NB4 (cell line): Measurements from ENCODE around the gene HUS1.

Experiments used
- MYC ChIP-seq: IDR thresholded peaks from 2 replicates; pipeline ENCODE4 v1.6.1; 2011; ENCODE audit warnings: low read depth, low read length
- POLR2A ChIP-seq: IDR thresholded peaks from 2 replicates; pipeline ENCODE4 v1.6.1; 2011; ENCODE audit warnings: mild to moderate bottlenecking; ENCODE audit not compliant: insufficient read length; ENCODE audit errors: extremely low read depth
- TF ChIP-seq, protein P1 (sequence below): IDR thresholded peaks from one replicate; pipeline ENCODE4 v1.5.1; 2012; ENCODE audit warnings: low read depth, low read length
- TF ChIP-seq, protein P2 (sequence below): IDR thresholded peaks from 2 replicates; pipeline ENCODE4 v1.6.1; 2011; ENCODE audit warnings: low read depth, low read length

DNA sequence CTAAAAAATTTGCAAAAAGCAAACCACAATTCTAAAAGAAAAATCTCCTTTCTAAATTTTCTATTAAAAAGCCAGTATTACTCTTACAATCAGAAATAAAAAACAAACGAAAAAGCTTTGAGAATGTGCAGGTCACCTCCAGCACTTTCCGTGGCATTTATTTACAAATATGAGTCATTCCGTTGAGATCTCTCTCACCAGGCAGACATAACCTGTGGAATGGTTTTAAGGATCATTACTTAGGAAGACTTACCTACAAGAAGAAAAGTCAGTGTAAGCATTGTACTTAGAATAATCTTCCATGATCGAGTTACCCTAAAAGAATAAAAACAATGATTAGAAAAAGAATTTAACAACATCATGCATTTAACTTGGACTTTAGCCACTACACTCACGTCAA is 46.2 kb upstream of the HUS1 start:
- TF ChIP-seq, protein P1, sequence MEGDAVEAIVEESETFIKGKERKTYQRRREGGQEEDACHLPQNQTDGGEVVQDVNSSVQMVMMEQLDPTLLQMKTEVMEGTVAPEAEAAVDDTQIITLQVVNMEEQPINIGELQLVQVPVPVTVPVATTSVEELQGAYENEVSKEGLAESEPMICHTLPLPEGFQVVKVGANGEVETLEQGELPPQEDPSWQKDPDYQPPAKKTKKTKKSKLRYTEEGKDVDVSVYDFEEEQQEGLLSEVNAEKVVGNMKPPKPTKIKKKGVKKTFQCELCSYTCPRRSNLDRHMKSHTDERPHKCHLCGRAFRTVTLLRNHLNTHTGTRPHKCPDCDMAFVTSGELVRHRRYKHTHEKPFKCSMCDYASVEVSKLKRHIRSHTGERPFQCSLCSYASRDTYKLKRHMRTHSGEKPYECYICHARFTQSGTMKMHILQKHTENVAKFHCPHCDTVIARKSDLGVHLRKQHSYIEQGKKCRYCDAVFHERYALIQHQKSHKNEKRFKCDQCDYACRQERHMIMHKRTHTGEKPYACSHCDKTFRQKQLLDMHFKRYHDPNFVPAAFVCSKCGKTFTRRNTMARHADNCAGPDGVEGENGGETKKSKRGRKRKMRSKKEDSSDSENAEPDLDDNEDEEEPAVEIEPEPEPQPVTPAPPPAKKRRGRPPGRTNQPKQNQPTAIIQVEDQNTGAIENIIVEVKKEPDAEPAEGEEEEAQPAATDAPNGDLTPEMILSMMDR: no peak
- TF ChIP-seq POLR2A: no peak
- TF ChIP-seq, protein P2, sequence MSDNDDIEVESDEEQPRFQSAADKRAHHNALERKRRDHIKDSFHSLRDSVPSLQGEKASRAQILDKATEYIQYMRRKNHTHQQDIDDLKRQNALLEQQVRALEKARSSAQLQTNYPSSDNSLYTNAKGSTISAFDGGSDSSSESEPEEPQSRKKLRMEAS: no peak
- no peak for TF ChIP-seq MYC
